OCI-LY1 (cell line): Measurements from ENCODE around the gene HSPA1B.
"Not testable (repeated sequence)": the region's sequence is repeated elsewhere in the genome, so short reads cannot be mapped to it uniquely, and the experiment has no call there.

Experiments used
- H2AFZ ChIP-seq: fragments of 200-600 bp; sonication (generic), shearing (Covaris generic); 2 replicates; pipeline ENCODE4 v1.6.0; 2014; ENCODE audit warnings: antibody characterized with exemption, mild to moderate bottlenecking, low read length
- H3F3A ChIP-seq: fragments of 200-600 bp; sonication (generic), shearing (Covaris generic); 2 replicates; pipeline ENCODE4 v1.6.0; 2014; ENCODE audit warnings: mild to moderate bottlenecking, antibody characterized with exemption, low read length, moderate library complexity; ENCODE audit not compliant: insufficient read depth
- H3K27ac ChIP-seq: fragments of 200-600 bp; sonication (generic); 2 replicates; pipeline ENCODE4 v1.5.1; 2014; ENCODE audit warnings: low read length, mixed run types, mild to moderate bottlenecking, low read depth; ENCODE audit not compliant: poor library complexity, severe bottlenecking
- H3K27me3 ChIP-seq: fragments of 200-600 bp; sonication (generic); 2 replicates; pipeline ENCODE4 v1.6.0; 2014; ENCODE audit warnings: antibody characterized with exemption, mild to moderate bottlenecking, low read length, moderate library complexity; ENCODE audit not compliant: insufficient read depth
- H3K36me3 ChIP-seq: fragments of 200-600 bp; sonication (generic); 2 replicates; pipeline ENCODE4 v1.6.1; 2014; ENCODE audit warnings: mild to moderate bottlenecking, antibody characterized with exemption, low read length, moderate library complexity, mixed read lengths; ENCODE audit not compliant: insufficient read depth
- H3K4me1 ChIP-seq: fragments of 200-600 bp; sonication (generic); 2 replicates; pipeline ENCODE4 v1.5.1; 2014; ENCODE audit warnings: mild to moderate bottlenecking, low read length, moderate library complexity; ENCODE audit not compliant: insufficient read depth, severe bottlenecking
- H3K4me2 ChIP-seq: fragments of 200-600 bp; sonication (generic), shearing (Covaris generic); 2 replicates; pipeline ENCODE4 v1.6.1; 2014; ENCODE audit warnings: low read length
- H3K4me3 ChIP-seq: fragments of 200-600 bp; sonication (generic); 2 replicates; pipeline ENCODE4 v1.5.1; 2014; ENCODE audit warnings: low read length, low read depth, mild to moderate bottlenecking, mixed read lengths; ENCODE audit not compliant: poor library complexity, severe bottlenecking
- H3K79me2 ChIP-seq: fragments of 200-600 bp; shearing (Covaris generic); 2 replicates; pipeline ENCODE4 v1.6.1; 2016; ENCODE audit warnings: mixed run types, low read length, mixed read lengths; ENCODE audit not compliant: insufficient read depth
- H3K9ac ChIP-seq: fragments of 200-600 bp; sonication (generic), shearing (Covaris generic); 2 replicates; pipeline ENCODE4 v1.6.1; 2014; ENCODE audit warnings: mild to moderate bottlenecking, low read length, mixed read lengths
- H3K9me2 ChIP-seq: fragments of 200-600 bp; sonication (generic), shearing (Covaris generic); 2 replicates; pipeline ENCODE4 v1.6.1; 2014; ENCODE audit warnings: low read depth, mild to moderate bottlenecking, low read length, mixed read lengths
- H3K9me3 ChIP-seq: fragments of 200-600 bp; shearing (Covaris generic); 2 replicates; pipeline ENCODE4 v1.6.1; 2014; ENCODE audit warnings: low read length, mixed read lengths
- H4K20me1 ChIP-seq: fragments of 200-600 bp; sonication (generic), shearing (Covaris generic); 2 replicates; pipeline ENCODE4 v1.6.0; 2016; ENCODE audit warnings: mild to moderate bottlenecking, low read length; ENCODE audit not compliant: insufficient read depth
- EZH2 ChIP-seq: fragments of 200-600 bp; sonication (generic), shearing (Covaris generic); IDR thresholded peaks from 2 replicates; pipeline ENCODE4 v1.8.0; 2017; ENCODE audit warnings: borderline replicate concordance, mixed run types, mild to moderate bottlenecking, antibody characterized with exemption, low read length, moderate library complexity, mixed read lengths
- TF ChIP-seq, protein P1 (sequence below): fragments of 200-600 bp; sonication (generic), shearing (Covaris generic); IDR thresholded peaks from 2 replicates; pipeline ENCODE4 v1.5.1; 2017; ENCODE audit warnings: mild to moderate bottlenecking, antibody characterized with exemption, low read length, moderate library complexity, mixed read lengths

Gene HSPA1B

DNA sequence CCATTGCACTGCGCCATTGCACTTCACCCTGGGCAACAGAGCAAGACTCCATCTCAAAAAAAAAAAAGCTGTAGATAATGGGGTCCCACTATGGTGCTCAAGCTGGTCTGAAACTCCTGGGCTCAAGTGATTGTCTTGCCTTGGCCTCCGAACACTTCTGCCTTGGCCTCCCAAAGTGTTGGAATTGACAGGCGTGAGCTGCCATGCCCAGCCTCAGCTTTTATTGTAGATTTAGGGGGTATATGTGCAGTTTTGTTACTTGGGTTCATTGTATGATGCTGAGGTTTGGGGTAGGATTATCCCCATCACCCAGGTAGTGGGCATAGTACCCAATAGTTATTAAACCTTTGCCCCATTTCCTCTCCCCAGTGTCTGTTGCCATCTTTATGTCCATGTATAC lies 11.4 kb downstream of the HSPA1B start:
- 0 out of 2 replicates have a peak overlapping the region, but pooled peaks have one; percentile 15 for H3K4me2 ChIP-seq
- H3K9me3 ChIP-seq, result no peaks in the 10 kb centered on the region
- H2AFZ ChIP-seq, result no peak overlapping the region
- no peaks in the 10 kb centered on the region for H4K20me1 ChIP-seq
- no peak overlapping the region for H3K27ac ChIP-seq
- H3K4me1 ChIP-seq, result peaks cover 40% of the 10 kb centered on the region
- TF ChIP-seq, protein P1, sequence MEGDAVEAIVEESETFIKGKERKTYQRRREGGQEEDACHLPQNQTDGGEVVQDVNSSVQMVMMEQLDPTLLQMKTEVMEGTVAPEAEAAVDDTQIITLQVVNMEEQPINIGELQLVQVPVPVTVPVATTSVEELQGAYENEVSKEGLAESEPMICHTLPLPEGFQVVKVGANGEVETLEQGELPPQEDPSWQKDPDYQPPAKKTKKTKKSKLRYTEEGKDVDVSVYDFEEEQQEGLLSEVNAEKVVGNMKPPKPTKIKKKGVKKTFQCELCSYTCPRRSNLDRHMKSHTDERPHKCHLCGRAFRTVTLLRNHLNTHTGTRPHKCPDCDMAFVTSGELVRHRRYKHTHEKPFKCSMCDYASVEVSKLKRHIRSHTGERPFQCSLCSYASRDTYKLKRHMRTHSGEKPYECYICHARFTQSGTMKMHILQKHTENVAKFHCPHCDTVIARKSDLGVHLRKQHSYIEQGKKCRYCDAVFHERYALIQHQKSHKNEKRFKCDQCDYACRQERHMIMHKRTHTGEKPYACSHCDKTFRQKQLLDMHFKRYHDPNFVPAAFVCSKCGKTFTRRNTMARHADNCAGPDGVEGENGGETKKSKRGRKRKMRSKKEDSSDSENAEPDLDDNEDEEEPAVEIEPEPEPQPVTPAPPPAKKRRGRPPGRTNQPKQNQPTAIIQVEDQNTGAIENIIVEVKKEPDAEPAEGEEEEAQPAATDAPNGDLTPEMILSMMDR, result no peak
- no peak for TF ChIP-seq EZH2
- peaks cover 18% of the 10 kb centered on the region for H3F3A ChIP-seq
- peaks cover 66% of the 10 kb centered on the region for H3K36me3 ChIP-seq
- H3K9ac ChIP-seq, result no peak overlapping the region
- H3K79me2 ChIP-seq, result peaks cover 32% of the 10 kb centered on the region
- H3K9me2 ChIP-seq, result no peaks in the 10 kb centered on the region
- H3K27me3 ChIP-seq, result no peaks in the 10 kb centered on the region
- H3K4me3 ChIP-seq, result peak overlapping the region; percentile 96

DNA sequence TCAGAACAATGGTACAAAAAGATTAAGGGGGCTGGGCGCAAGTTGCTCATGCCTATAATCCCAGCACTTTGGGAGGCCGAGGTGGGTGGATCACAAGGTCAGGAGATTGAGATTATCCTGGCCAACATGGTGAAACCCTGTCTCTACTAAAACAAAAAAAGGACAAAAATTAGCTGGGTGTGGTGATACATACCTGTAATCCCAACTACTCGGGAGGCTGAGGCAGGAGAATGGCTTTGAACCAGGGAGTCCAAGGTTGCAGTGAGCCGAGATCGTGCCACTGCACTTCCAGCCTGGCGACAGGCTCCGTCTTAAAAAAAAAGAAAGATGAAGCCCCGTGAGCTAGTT lies 12.2 kb downstream of the HSPA1B start:
- H3K36me3 ChIP-seq, result peaks cover 65% of the 10 kb centered on the region
- not testable (repeated sequence) for H3K27ac ChIP-seq, H3K4me3 ChIP-seq, H3K27me3 ChIP-seq, H3K4me2 ChIP-seq, H2AFZ ChIP-seq, H4K20me1 ChIP-seq, H3K9me3 ChIP-seq, H3K9ac ChIP-seq, H3K9me2 ChIP-seq
- peaks cover 28% of the 10 kb centered on the region for H3K79me2 ChIP-seq
- peaks cover 40% of the 10 kb centered on the region for H3K4me1 ChIP-seq
- H3F3A ChIP-seq, result peaks cover 18% of the 10 kb centered on the region

DNA sequence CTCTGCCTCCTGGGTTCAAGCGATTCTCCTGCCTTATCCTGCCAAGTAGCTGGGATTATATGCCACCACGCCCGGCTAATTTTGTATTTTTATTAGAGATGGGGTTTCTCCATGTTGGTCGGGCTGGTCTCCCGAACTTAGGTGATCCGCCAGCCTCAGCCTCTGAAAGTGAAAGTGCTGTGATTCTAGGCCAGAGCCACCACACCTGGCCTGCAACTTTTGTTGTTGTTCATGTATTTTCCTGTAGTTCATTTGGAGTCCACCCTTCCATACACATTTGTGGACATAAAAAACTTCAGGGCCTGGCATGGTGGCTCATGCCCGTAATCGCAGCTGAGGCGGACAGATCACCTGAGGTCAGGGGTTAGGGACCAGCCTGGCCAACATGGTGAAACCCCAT lies 14.5 kb downstream of the HSPA1B start:
- peak overlapping the region; percentile 48 for H3K27ac ChIP-seq

DNA sequence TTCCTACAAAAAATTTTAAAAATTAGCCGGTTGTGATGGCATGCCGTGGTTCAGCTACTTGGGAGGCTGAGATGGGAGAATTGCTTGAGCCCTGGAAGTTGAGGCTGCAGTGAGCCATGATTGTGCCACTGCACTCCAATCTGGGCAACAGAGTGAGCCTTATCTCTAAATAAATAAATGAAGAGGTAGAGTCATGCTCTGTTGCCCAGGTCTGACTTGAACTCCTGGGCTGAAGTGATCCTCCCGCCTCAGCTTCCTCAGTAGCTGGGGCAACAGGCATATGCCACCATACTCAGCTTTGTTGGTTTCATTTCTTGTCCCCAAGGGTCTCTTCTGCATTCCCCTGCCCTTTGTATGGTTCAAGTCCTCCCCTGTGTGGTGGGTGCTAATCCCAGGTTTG lies 17.0 kb downstream of the HSPA1B start:
- TF ChIP-seq, protein P1, result no peak
- no peak for TF ChIP-seq EZH2
- Histone ChIP-seq H3K27me3 (no peaks in the 10 kb centered on the region), H3K79me2 (no peaks in the 10 kb centered on the region), H3K4me2 (no peak overlapping the region), H2AFZ (no peak overlapping the region), H3K9me3 (no peaks in the 10 kb centered on the region), H3K9ac (no peak overlapping the region), H3K4me1 (peaks cover 5% of the 10 kb centered on the region), H3F3A (peaks cover 16% of the 10 kb centered on the region; the same call in 1 of the 2 replicates), H3K36me3 (peaks cover 18% of the 10 kb centered on the region), H3K9me2 (no peaks in the 10 kb centered on the region), H3K4me3 (no peak overlapping the region), H3K27ac (no peak overlapping the region), H4K20me1 (no peaks in the 10 kb centered on the region)

More for the DNA sequence above, 14.5 kb downstream of the HSPA1B start:
- Histone ChIP-seq H3K4me3 (no peak overlapping the region), H3F3A (peaks cover 18% of the 10 kb centered on the region), H3K4me1 (peaks cover 28% of the 10 kb centered on the region), H3K27me3 (no peaks in the 10 kb centered on the region), H3K9me2 (no peaks in the 10 kb centered on the region), H3K9ac (no peak overlapping the region), H3K4me2 (no peak overlapping the region), H2AFZ (no peak overlapping the region), H3K79me2 (peaks cover 6% of the 10 kb centered on the region; the same call in 1 of the 2 replicates), H4K20me1 (no peaks in the 10 kb centered on the region), H3K36me3 (peaks cover 42% of the 10 kb centered on the region), H3K9me3 (no peaks in the 10 kb centered on the region)
- TF ChIP-seq, protein P1, result no peak
- TF ChIP-seq EZH2, result no peak
